Measurements from ENCODE around the gene CNTNAP2. TPM values are rescaled to one million over a fixed set of nuclear protein-coding genes. Genes with fewer than 3 reads are reported as not detected.

CNTNAP2 gene
- total RNA-seq, 1 experiment from 2014 or later = 64.5 TPM

DNA sequence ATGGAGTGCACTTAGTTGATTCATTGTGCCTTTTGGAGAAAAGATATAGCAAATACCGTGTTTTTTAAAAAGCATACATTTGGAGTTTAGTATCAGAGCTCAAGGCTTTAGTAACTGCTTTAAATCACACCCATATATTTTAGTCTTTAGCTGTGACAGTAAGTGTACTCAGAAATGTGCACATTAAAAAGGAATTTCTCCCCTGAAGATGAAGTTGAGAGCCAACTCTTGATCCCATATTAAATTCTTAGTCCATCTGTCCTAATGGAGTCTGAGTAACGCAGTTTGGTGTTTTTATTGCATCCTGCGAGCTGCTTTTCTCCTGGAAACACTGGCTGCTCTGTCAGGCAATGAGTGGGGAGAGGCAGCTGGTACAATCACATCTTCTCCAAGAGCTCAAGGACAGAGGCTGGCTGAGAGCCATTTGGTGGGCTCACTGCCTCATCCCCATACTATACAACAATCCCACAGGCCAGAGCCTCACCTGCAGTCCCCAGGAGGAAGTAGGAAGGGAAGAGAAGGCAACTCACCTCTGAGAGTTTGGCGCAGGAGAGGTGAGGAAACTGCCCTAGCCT lies 2000.3 kb downstream of the CNTNAP2 start:
- peaks cover 0 to 5% of the 10 kb centered on the region in 2 experiments; a peak in 3 of 5 replicates for H3K9me3 Mint-ChIP-seq

More for the DNA sequence above, 2000.3 kb downstream of the CNTNAP2 start:
- H4K91ac ChIP-seq (ENCODE audit: insufficient read length, low read depth, low read length) = no peak overlapping the region
- no peak overlapping the region for H2BK120ac ChIP-seq (ENCODE audit: low read depth, low read length, poor library complexity, severe bottlenecking)
- no peak overlapping the region for H3K4me2 ChIP-seq (ENCODE audit: insufficient read depth, insufficient read length, low read length)
- no peak overlapping the region for H3K23ac ChIP-seq (ENCODE audit: insufficient read length, low read depth, low read length)
- H3K36me3 Mint-ChIP-seq (ENCODE audit: insufficient read depth in 1 of 3, low read depth in 3 of 3) = no peaks in the 10 kb centered on the region; a peak in 1 of 7 replicates
- no peak overlapping the region for H2AFZ ChIP-seq (ENCODE audit: low read length)
- no peak overlapping the region for H2BK20ac ChIP-seq (ENCODE audit: low read depth, low read length, poor library complexity, severe bottlenecking)
- no peak overlapping the region for H3K9ac ChIP-seq (ENCODE audit: extremely low read depth, insufficient read length, low read length)
- no peak overlapping the region for H2BK5ac ChIP-seq (ENCODE audit: insufficient read length, low read length)
- H3K27ac ChIP-seq (ENCODE audit: insufficient read length, low read depth, low read length) = no peak overlapping the region
- no peak overlapping the region for H3K18ac ChIP-seq (ENCODE audit: insufficient read length, low read depth, low read length)
- no peak overlapping the region for H3K4me3 Mint-ChIP-seq
- TF ChIP-seq, protein P1, sequence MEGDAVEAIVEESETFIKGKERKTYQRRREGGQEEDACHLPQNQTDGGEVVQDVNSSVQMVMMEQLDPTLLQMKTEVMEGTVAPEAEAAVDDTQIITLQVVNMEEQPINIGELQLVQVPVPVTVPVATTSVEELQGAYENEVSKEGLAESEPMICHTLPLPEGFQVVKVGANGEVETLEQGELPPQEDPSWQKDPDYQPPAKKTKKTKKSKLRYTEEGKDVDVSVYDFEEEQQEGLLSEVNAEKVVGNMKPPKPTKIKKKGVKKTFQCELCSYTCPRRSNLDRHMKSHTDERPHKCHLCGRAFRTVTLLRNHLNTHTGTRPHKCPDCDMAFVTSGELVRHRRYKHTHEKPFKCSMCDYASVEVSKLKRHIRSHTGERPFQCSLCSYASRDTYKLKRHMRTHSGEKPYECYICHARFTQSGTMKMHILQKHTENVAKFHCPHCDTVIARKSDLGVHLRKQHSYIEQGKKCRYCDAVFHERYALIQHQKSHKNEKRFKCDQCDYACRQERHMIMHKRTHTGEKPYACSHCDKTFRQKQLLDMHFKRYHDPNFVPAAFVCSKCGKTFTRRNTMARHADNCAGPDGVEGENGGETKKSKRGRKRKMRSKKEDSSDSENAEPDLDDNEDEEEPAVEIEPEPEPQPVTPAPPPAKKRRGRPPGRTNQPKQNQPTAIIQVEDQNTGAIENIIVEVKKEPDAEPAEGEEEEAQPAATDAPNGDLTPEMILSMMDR (conservative IDR thresholded peaks at IDR 0.05) = no peak
- no peak overlapping the region for H3K4ac ChIP-seq (ENCODE audit: low read depth, low read length)
- H2BK15ac ChIP-seq (ENCODE audit: low read depth, low read length) = no peak overlapping the region
- no peak overlapping the region for H2BK12ac ChIP-seq (ENCODE audit: insufficient read length, low read depth, low read length)
- no peak overlapping the region for H3K56ac ChIP-seq (ENCODE audit: insufficient read length, low read depth, low read length)
- H3K79me1 ChIP-seq (ENCODE audit: insufficient read depth, low read depth, low read length, poor library complexity, severe bottlenecking) = no peaks in the 10 kb centered on the region
- peaks cover 4 to 10% of the 10 kb centered on the region in 2 experiments; a peak in 3 of 4 replicates for H3K4me1 Mint-ChIP-seq
- no peaks in the 10 kb centered on the region for H3K23me2 ChIP-seq (ENCODE audit: insufficient read length, low read depth, low read length, poor library complexity, severe bottlenecking)
- H3K79me2 ChIP-seq (ENCODE audit: insufficient read depth, low read length) = no peaks in the 10 kb centered on the region
- H4K20me1 ChIP-seq (ENCODE audit: control insufficient read depth, insufficient read depth, insufficient read length) = no peaks in the 10 kb centered on the region
- no peak overlapping the region for H3T11ph ChIP-seq (ENCODE audit: low read length)
- H2AK5ac ChIP-seq (ENCODE audit: insufficient read length, low read length) = no peak overlapping the region
- H3K14ac ChIP-seq (ENCODE audit: insufficient read depth, low read length) = no peak overlapping the region; the same call in 1 of the 2 replicates
- H3K27ac Mint-ChIP-seq = no peak overlapping the region
- WGBS (ENCODE audit: extremely low coverage, insufficient read length, low lambda C conversion rate) = no CpG with 5 or more reads among the region's 4 CpGs
- H4K5ac ChIP-seq (ENCODE audit: insufficient read length, low read depth, low read length) = no peak overlapping the region
- no peaks in the 10 kb centered on the region; the same call in 1 of the 2 replicates for H3K27me3 Mint-ChIP-seq (ENCODE audit: low read depth)
- no peaks in the 10 kb centered on the region; the same call in 1 of the 2 replicates for H3K4me1 ChIP-seq (ENCODE audit: insufficient read depth, low read length)
- H3K27me3 ChIP-seq (ENCODE audit: insufficient read depth, low read length) = no peaks in the 10 kb centered on the region
- DNase-seq = no peak
- H3K9me3 ChIP-seq (ENCODE audit: control insufficient read depth, low read depth, low read length) = no peaks in the 10 kb centered on the region
- H4K8ac ChIP-seq (replicated peaks; ENCODE audit: insufficient read length, low read depth, low read length) = no peak overlapping the region
